Parathyroid adenoma (tissue), 2 donors: ENCODE results near the gene C1QTNF12.

Experiments
- H2AFZ ChIP-seq: fragments of 300-600 bp; sonication (generic); one replicate; pipeline ENCODE4 v1.7.0; 2017; ENCODE audit warnings: antibody characterized with exemption, mild to moderate bottlenecking
- H3K27ac ChIP-seq: fragments of 300-600 bp; sonication (generic); one replicate; pipeline ENCODE4 v1.7.0; 2017
- H3K27me3 ChIP-seq: fragments of 300-600 bp; sonication (generic); one replicate; pipeline ENCODE4 v1.7.0; 2017; ENCODE audit warnings: low read length; ENCODE audit not compliant: control insufficient read depth, insufficient read depth
- H3K36me3 ChIP-seq: fragments of 300-600 bp; sonication (generic); one replicate; pipeline ENCODE4 v1.7.0; 2017; ENCODE audit warnings: low read length; ENCODE audit not compliant: control insufficient read depth, insufficient read depth
- H3K4me1 ChIP-seq: fragments of 300-600 bp; sonication (generic); one replicate; pipeline ENCODE4 v1.7.0; 2017; ENCODE audit warnings: control low read depth
- H3K4me2 ChIP-seq: fragments of 300-600 bp; sonication (generic); one replicate; pipeline ENCODE4 v1.7.0; 2017; ENCODE audit warnings: low read length
- H3K4me3 ChIP-seq: fragments of 300-600 bp; sonication (generic); one replicate; pipeline ENCODE4 v1.7.0; 2017; ENCODE audit warnings: low read depth, low read length
- H3K79me2 ChIP-seq: fragments of 300-600 bp; sonication (generic); one replicate; pipeline ENCODE4 v1.7.0; 2017; ENCODE audit warnings: control low read depth
- H3K9ac ChIP-seq: fragments of 300-600 bp; sonication (generic); one replicate; pipeline ENCODE4 v1.7.0; 2017; ENCODE audit warnings: mild to moderate bottlenecking
- H3K9me3 ChIP-seq: fragments of 300-600 bp; sonication (generic); one replicate; pipeline ENCODE4 v1.7.0; 2017; ENCODE audit warnings: low read length; ENCODE audit not compliant: control insufficient read depth
- TF ChIP-seq, protein P1 (sequence below): fragments of 300-600 bp; sonication (generic); IDR thresholded peaks from one replicate; pipeline ENCODE4 v1.7.0; 2017; ENCODE audit warnings: antibody characterized with exemption, mild to moderate bottlenecking
- donor health status: primary hyperparathyroidism.

Gene C1QTNF12

DNA sequence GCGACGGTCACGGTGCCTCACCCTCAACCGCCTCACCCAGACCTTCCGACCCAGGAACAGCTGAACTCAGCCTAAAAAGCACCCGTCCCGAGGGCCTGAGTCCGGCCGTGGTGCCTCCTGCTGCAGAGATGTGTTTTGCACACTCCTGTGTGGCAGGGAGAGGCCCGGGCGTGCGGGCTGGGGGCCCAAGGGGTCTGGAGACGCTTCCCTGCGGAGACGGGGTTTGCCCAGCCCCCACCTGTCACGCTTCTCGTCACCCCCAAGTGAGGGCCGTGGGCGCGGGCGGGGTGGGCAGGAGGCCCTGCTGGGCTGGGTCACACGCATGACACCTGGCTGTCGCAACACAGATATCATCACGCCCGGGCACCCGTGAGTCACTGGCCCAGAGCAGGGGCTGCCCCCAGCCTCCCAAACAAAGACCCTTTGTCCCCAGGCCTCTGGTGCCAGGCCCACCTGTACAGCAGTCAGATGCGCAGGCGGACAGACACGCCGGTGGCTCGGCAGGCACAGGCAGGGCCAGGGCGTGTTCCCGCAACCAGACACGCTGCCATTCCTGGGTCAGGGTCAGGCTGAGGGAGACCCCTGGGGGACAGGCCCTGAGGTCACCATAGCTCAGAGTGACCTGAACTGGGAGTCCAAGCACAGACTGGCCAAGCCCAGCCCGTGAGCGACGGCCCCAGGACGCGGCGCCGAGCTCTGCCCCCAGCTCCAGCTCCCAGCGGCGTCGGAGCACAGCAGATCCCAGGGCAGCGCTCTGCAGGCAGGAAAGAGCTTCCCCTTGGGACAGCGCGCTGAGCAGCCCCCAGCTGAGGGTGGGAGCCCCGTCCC, 8.4 kb downstream of the C1QTNF12 start:
- H3K27me3 ChIP-seq = no peaks in the 10 kb centered on the region

DNA sequence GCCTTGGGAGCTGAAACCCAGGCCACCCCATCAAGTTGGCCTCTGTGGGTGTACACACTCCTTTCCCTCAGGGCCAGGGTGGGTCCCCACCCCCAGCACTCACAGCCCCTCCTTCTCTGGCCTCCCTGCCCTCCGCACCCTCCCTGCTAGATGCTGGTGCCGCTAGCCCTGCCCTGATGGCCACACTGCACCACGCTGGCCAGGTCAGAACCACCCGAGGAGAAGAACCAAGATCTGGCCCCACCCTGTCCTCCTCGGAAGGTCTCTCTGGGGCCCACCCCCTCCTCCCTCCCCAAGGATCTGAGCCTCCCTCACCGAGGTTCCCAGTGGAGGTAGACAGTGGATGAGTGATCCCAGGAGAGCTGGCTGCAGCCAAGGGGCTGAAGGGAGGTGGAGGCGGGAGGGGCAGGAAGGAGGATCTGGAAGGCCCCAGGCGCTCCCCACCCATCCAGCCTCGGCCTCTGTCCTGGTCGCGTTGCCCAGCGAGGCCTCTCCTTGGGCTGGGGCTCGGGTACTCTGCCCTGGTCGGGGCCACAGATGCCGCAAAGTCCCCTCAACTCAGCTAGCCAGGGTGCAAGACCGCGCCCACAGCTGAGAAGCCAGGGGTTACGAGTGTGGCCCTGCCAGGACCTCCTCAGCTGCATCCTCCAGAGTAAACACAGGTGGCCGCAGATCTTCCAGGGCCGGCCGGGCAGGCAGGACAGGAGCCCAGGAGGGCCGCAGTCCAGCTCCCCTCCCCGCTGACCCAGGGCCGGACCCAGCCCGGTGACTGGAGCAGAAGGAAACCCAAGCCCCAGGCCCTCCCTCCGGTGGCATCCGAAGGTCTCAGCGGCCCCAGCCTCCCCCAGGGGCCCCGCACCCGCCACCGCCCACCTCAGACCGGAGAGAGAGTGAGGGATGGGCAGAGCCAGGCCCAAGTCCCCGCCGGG, 9.3 kb downstream of the C1QTNF12 start:
- H3K4me3 ChIP-seq = no peak overlapping the region
- no peak overlapping the region for H3K4me2 ChIP-seq
- H3K79me2 ChIP-seq = no peaks in the 10 kb centered on the region
- no peak overlapping the region for H2AFZ ChIP-seq
- no peak overlapping the region for H3K27ac ChIP-seq
- TF ChIP-seq, protein P1, sequence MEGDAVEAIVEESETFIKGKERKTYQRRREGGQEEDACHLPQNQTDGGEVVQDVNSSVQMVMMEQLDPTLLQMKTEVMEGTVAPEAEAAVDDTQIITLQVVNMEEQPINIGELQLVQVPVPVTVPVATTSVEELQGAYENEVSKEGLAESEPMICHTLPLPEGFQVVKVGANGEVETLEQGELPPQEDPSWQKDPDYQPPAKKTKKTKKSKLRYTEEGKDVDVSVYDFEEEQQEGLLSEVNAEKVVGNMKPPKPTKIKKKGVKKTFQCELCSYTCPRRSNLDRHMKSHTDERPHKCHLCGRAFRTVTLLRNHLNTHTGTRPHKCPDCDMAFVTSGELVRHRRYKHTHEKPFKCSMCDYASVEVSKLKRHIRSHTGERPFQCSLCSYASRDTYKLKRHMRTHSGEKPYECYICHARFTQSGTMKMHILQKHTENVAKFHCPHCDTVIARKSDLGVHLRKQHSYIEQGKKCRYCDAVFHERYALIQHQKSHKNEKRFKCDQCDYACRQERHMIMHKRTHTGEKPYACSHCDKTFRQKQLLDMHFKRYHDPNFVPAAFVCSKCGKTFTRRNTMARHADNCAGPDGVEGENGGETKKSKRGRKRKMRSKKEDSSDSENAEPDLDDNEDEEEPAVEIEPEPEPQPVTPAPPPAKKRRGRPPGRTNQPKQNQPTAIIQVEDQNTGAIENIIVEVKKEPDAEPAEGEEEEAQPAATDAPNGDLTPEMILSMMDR = no peak
- H3K9me3 ChIP-seq = no peaks in the 10 kb centered on the region
- H3K4me1 ChIP-seq = no peaks in the 10 kb centered on the region
- H3K27me3 ChIP-seq = no peaks in the 10 kb centered on the region
- H3K36me3 ChIP-seq = no peaks in the 10 kb centered on the region
- no peak overlapping the region for H3K9ac ChIP-seq

More for the DNA sequence above, 8.4 kb downstream of the C1QTNF12 start:
- no peaks in the 10 kb centered on the region for H3K9me3 ChIP-seq
- no peak overlapping the region for H3K4me3 ChIP-seq
- H3K36me3 ChIP-seq = no peaks in the 10 kb centered on the region
- no peaks in the 10 kb centered on the region for H3K4me1 ChIP-seq
- H3K4me2 ChIP-seq = no peak overlapping the region
- no peak overlapping the region for H3K9ac ChIP-seq
- TF ChIP-seq, protein P1 = no peak
- H3K27ac ChIP-seq = no peak overlapping the region
- H2AFZ ChIP-seq = no peak overlapping the region
- no peaks in the 10 kb centered on the region for H3K79me2 ChIP-seq

DNA sequence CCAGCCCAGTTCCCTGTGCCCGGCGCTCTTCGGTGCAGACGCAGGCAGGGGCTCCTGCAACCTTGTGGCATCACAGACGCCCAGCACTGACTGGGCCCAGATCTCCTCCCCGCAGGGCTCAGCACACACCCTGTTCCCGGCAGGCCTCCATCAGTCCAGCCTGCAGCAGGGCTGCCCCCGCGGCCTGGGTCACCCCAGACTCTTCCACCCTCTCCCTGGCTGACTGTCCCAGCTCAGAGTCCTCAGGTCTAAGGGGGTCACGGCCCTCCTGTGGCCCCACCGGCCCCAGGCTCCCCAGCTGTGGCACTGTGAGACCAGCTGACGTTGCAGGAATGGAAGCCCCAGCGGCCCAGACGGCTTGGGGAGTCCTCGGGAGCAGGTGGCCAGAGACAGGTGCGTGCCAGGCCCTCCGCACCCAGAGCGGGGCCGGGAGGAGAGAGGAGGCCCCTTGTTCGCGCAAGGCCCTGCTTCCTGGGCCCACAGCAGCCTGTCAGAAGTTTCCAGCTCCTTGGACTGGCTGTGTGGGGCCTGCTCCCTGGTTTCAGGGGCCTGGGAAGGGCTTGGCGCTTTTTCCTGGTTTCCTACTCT, 10.3 kb downstream of the C1QTNF12 start:
- no peaks in the 10 kb centered on the region for H3K79me2 ChIP-seq
- no peaks in the 10 kb centered on the region for H3K9me3 ChIP-seq
- TF ChIP-seq, protein P1 = no peak
- no peak overlapping the region for H3K9ac ChIP-seq
- no peaks in the 10 kb centered on the region for H3K27me3 ChIP-seq
- no peak overlapping the region for H3K4me2 ChIP-seq
- H3K4me3 ChIP-seq = no peak overlapping the region
- H3K27ac ChIP-seq = no peak overlapping the region
- H3K4me1 ChIP-seq = no peaks in the 10 kb centered on the region
- no peak overlapping the region for H2AFZ ChIP-seq
- no peaks in the 10 kb centered on the region for H3K36me3 ChIP-seq

DNA sequence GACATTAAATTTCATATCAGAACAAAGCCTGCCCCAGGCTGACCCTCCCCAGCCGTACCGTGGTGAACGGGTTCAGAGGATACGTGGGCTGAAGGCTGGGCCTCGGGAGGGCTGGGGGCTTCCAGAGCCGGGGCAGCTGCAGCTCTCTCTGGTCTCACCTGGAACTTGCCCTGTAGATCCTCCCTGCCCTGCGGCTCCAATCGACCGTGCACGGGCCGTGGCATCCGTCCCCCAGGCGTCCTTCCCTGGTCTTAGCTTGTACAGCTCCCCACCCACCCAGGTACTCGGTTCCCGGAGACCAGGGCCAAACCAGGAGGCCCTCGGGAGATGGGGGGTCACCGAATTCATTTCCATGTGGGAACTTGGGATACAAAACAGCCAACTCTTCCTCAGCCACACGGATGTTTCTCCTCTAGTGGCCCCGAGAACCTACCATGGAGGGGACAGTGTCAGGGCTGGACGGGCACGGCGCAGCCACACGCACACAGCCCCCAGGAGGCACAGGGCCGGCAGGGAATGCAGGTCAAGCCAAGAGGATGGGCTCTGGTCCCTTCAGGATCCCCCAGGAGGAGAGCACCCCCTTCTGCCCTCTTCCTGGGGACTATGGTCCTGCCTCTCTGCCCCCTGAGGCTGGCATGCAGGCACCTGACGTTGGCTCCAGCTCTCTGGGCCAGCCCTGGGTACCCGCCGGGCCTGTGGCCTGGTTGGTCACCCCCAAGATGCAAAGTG, 11.3 kb downstream of the C1QTNF12 start:
- Histone ChIP-seq H3K9ac (no peak overlapping the region), H3K27me3 (no peaks in the 10 kb centered on the region), H3K27ac (no peak overlapping the region), H2AFZ (no peak overlapping the region), H3K79me2 (peaks cover 7% of the 10 kb centered on the region), H3K4me1 (peaks cover 2% of the 10 kb centered on the region), H3K4me3 (no peak overlapping the region), H3K4me2 (no peak overlapping the region), H3K36me3 (no peaks in the 10 kb centered on the region), H3K9me3 (no peaks in the 10 kb centered on the region)
- TF ChIP-seq, protein P1 = no peak
